GM18858 (cell line): ENCODE results near the gene RAB30.

Source experiments
- ATAC-seq: cut with Tn5 transposase; IDR thresholded peaks from one replicate; pipeline ENCODE4 v1.9.1; 2021; ENCODE audit not compliant: unreplicated experiment

The RAB30 gene, protein sequence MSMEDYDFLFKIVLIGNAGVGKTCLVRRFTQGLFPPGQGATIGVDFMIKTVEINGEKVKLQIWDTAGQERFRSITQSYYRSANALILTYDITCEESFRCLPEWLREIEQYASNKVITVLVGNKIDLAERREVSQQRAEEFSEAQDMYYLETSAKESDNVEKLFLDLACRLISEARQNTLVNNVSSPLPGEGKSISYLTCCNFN

DNA sequence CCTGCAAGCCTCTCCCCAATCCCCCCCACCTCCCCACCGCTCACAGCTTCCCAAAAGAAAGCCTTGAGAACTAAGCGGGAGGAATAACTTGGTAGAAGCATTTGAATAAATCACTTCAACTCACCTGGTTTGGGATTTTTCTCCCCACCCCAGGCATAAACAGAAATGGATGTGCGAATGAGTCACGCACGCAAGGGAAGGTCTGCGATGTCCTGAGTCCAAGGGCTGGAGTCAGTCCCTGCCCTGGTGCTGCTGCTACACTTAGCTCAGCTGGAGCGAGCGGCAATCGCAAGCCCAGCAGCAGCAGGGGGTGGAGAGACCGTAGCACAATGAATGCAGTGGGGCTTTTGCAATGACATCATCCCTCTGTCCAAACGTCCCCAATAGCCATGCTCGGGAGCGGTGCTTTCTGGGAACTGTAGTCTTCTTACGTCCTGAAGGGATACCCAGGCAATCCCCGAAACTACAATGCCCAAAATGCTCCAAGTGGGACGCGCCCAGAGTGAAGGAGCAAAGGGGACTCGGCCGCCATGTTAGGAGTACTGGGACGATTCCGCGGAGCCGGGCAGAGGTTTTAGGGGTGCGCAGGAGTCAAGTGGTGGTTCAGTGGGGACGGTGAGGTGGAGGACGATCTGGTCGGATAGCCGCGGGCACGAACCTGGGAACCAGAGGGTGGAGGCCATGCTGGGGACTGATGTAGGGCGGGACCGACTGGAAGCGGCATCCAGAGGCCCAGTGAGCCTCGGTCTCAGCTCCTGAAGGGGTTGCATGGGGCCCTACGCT lies at the start of gene RAB30:
Gene RAB30, minus strand, starts transcription at position 331 of the 783 bp plus-strand sequence. CDS start 74,581 bp downstream, outside the sequence.
- peak; percentile 96 for ATAC-seq

DNA sequence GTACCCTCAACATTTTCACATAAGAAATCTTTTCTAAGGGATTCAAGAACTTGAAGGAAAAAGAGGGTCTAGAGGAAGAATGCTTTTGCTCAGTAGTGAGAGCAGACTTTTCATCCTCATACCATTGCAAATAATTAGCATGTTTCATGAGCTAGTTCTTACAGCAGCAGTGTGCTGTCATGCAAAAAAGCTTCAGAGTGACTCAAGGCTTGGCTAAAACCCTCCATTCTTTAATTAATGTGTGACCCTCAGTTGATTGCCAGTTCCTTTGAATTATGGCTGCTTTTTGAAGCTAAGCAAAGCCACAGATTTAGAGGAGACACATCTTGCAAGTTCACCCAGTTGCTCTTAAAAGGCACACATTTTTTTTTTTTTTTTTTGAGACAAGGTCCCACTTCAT lies 48.6 kb upstream of the RAB30 start:
- no peak for ATAC-seq

DNA sequence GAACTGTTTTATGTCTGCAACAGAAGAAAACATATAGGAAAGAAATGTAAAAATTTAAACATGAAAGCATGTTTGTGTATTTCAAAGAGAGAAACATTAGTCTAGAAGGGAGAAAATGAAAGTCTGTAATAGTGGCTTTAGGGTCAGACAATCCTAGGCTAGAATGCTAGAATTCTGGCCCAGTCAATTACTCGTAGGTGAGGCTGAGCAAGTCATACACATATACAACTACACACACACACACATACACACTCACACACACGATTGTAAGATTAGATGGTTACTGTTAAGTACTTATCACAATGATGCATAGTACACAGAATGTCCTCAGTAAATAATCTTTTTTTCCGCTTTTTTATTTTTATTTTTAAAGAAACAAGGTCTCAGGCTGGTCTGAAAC lies 47.5 kb upstream of the RAB30 start:
- no peak for ATAC-seq

DNA sequence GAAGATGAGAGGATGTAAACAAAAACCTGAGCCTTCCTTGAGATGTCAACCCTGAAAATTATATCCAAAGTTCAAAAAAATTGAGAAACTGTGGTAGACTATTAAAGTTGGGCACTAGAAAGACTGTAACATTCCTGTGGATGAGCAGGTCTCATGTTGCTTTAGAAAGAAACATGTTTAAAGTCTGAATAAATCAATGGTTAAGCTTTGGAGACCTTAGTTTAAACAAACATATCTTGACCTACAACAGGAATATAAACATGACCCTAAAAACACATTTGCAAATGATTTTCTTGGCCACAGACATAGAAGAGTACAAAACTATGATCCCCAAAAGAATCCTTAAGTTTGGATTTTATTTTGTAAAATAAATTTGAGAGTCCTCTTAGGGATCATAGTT lies 47.1 kb upstream of the RAB30 start:
- ATAC-seq: no peak

DNA sequence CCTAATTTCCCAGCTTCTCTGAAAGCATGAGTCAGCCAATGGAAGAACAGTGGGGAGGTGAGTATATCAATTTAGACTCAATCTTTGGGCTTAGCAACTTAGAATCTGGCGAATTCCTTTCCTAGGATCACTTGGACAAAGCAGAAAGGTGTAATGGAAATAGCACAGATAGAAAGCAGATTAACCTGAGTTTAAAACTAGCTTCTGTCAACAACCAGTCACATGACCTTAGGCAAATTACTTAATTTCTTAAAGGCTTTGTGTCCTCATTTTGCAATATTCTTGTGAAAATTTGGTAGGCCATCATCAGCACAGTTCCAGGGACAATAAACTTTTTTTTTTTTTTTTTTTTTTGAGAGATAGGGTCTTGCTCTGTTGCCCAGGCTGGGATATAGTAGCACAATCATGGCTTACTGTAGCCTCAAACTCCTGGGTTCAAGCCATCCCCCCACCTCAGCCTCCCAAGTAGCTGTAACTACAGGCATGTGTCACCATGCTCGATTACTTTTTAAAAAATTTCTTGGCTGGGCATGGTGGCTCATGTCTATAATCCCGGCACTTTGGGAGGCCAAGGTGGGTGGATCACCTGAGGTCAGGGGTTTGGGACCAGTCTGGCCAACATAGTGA lies 44.4 kb upstream of the RAB30 start:
- ATAC-seq: no peak

DNA sequence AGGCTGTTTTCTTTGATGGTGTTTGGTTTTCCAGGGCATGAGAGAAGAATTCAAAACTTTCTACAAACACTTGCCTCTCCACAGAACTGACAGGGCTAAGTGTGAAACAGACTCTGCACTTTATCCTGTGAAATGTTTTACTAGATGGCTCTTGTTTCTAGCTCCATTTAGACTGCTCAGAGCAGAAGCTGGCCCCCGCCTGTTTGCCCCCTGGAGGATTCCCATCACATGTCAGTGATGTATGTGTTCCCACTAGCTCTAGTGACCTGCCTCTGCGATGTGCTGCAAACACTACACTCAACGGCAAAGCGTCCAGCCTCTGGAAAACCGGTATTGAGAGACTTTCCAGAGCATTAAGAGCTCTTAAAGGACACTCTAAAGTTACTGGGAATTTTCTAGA lies 43.9 kb upstream of the RAB30 start:
- ATAC-seq: no peak

DNA sequence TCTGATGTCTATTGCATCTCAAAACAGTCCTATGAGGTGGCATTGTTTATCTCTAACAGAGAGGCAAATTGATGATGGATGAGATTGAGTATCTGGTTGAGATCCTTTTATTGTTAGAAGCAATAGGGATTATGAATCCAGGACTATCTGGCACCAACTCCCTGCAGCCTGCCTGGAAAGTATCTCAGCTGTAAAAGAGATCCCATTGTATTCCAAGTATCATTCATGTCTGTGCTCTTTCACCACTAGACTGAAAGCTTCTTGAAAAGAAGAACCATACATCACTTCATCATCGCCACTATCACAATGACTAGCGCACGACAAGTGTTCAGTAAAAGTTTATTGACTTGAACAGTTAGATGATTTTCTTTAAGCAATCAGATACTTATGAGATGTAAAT lies 43.3 kb upstream of the RAB30 start:
- ATAC-seq: no peak

DNA sequence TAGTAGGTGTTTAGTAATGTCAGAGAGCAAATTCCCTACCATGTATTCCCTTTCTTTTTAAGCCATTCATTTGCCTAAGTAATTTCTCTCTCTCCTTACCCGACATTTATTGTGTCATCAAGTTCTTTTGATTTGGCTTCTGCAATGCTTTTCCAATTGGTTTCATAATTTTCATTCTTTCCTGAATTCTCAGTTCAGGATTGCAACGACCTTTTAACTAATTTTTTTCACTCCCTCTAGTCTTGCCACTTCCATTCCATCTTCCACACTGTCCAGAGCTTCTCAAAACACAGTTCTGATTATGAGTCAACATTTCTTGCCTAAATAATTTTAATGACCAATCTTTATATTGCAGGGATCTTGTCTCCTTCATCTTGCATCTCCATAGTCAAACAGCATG lies 41.2 kb upstream of the RAB30 start:
- no peak for ATAC-seq

DNA sequence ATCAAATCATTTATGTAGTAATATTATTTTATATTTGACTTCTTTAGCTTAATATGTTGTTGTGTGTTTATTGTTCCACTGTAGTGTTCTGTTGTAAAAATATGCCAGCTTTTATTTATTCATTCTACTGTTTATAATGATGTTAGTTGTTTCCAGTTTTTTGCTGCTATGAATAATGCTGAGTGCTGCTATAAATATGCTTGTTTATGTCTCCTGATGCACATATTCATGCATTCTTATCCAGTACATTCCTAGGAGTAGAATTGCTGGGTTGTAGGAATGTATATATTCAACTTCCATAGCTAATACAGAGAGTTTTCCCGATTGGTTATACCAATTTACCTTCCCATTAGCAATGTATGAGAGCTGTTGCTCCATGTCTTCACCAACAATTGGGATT lies 33.5 kb upstream of the RAB30 start:
- ATAC-seq: no peak

DNA sequence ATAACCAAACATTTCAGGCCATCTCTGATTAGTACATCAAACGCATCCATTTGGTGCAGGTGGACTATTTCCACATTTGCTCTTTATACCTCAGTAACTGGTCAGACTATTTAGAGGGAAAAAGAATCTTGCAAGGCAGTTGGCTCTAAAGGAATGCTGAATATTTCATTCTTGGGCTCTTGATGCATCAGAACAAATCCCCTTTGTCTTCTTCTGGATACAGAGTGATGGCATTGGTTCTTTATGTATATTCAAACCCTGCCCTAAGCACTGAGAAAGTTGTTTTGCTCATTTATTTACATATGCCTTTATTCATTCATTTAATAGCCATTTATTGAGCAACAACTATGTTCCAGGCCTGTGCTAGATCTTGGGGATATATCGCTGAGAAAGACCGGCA lies 31.1 kb upstream of the RAB30 start:
- ATAC-seq: no peak

DNA sequence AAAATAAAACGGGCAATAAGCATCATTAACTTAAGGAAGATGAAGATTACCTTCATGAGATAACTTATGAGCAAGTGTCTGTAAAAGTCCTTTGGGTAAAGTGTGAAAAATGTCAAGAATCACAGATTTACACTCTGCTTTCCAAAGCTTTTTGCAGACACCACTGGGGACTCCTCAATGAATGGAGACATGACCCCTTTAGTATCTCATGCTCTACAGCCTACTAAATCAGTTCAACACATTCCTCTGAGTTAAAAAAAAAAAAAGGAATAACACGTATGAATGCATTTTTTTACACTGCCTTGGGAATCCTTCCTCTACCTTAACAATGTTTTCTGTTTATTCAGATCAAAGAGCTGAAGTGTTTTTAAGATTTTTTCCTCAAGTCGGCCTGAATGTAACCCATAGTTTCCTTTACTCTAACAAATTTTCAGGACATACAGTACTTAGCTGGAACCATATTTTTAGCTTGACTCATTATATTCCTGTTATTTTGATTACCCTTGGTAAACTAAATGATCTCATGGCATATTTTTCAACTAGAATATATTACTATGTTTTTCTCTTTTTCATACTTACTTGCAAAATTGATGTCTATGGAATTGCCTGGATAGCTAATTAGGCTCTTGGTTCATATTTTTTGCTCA lies 25.9 kb upstream of the RAB30 start:
- ATAC-seq: no peak

DNA sequence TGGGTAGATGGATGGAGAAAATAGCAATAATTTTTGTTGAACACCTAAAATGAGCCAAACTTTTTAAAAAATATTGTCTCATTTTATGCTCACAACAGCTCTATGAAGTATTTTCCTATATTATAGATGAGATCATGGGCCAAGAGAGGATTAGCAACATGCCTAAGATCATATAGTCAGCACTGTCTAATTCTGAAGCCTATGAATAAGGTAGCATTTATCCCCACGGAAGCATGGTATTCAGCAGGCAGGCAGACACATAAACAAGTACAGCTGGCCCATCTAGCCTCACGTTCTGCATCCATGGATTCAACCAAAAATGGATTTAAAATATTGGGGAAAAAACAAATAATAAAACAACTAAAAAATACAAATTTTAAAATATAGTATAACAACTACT lies 21.9 kb upstream of the RAB30 start:
- no peak for ATAC-seq

DNA sequence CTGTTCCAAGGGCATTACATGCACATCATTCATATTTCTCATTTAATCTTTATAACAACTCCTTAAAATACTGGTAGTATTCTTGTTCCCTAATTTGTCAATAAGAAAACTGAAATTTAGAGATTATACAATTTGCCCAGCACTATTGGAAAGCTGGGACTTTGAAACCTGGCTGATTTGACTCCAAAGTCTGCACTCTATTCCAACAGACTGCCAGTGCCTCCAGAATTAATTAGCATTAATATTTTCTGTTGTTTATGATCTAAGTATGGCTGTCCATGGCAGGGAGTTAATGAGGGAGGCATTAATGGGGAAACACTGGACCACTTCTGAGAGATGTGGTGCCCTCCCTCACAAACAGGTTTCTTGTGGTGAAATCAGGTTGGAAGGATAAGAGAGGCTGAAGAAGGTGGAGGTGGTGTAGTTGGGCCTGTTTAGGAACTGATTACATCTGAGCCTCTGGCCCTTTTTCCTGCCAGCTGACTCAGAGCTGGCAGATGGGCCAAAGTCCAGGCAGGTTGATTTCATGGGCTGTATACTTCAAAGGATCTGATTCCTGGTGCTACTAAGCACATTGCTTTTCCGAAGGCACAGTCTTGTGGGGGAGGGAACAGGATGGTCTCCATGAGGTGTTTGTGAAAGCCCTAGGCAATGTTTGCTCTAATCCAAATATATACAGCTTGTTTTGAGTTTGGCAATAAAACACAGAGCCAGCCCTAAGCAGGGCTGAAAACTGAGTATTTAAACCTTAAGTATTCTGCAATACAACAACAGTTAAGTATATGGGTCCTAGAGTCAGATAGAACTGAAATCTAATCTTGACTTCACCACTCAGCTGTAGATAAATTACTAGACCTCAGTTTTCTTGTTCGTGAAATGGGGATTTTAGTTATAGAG lies 21.0 kb upstream of the RAB30 start:
- no peak for ATAC-seq

DNA sequence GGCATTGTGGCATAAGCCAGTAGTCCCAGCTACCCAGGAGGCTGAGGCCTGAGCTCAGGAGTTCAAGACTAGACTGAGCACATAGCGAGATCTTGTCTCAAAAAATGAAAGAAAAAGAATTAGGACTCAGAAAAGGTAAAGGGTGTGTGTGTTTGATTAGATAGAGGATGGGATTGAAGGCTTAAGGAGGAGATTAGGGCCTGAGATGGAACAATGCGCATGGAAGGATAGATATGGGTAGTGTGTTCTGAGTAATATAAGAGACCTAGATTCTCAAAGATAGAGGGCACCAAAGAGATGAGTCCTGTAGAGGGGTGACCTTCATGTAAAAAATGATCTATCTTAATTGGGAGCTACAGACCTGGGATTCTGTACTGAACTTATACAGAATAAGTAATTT lies 17.3 kb upstream of the RAB30 start:
- no peak for ATAC-seq

DNA sequence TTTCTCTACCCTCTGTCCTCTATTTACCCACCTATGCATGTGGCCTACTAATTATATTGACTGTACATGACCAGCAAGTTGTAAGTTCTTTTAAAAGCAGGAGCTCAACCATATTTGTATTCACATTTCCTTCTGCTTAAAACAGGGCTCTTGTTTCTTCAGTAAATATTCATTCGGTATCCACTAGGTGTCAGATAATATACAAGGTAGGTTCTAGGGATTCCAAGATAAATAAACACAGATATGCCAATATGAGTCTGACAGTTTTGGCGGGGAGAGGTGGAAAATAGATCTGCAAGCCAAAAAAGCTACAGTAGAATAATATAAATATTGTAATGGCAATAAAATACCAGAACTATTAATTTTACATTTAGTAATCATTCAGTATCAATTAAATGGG lies 15.3 kb upstream of the RAB30 start:
- no peak for ATAC-seq

DNA sequence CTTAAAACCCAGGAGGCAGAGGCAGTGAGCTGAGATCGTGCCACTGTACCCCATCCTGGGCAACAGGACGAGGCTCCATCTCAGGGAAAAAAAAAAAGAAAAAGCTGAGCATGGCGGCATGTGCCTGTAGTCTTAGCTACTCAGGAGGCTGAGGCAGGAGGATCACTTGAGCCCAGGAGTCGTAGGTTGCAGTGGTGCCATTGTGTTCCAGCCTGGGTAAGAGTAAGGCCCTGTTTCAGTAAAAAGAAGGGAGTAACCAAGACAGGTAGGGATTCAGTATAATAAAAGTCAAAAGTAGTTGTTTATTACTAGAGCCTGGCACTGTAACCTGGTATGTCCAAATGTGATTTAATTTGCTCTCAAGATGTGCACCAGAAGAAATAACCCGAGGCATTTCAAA lies 8.1 kb upstream of the RAB30 start:
- ATAC-seq: no peak

DNA sequence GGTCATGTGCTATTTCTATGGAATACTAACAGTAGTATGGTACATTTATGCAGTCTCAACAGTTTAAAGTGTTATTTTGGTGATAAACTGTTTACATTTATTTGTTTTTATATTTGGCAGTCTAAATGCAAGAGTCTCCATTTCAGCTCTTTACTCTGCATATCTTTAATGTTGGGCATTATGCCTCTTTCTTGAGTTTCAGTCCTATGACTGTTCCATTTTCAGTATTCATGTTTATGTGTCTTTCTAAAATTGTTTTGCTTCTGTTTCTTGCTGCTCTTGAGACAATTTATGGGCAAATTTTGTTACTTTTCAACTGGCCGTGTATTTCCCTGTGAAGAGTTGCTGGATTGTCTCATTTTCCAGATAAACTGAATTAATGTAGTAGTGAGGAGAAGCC lies 6.6 kb upstream of the RAB30 start:
- ATAC-seq: no peak

DNA sequence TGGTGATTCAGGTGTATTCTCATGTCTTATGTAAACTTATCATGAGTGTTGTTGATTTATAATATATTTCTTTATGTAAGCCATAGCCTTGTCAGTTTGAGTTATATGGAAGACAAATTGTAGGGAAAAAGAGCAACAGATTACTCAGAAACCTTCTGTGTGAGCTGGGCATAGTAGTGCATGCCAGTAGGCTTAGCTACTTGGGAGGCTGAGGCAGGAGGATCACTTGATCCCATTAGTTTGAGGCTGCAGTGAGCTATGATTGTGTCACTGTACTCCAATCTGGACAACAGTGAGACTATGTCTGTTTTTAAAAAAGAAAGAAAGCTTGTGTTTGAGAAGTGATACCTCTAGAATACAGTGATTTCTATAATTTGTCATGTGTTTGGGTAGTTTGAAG lies 2.2 kb upstream of the RAB30 start:
- no peak for ATAC-seq

DNA sequence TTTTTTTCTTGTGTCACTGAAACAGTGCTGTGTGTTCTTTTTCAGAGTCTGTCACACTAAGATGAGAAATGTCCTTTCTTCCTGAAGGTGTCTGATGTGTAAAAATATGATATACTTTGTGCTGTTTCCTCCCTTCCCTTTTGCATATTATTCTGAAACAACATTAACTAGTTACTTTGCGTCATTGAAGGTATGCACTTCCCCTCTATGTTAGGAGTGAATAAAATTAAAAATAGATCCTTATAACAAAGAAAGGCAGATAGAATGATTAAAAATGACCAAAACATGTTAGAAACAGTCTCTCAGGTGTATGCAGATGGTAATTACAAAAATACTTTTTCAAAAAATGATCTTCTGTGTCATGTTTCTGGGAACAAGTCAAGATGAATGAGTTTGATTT lies 1.6 kb upstream of the RAB30 start:
- no peak for ATAC-seq

DNA sequence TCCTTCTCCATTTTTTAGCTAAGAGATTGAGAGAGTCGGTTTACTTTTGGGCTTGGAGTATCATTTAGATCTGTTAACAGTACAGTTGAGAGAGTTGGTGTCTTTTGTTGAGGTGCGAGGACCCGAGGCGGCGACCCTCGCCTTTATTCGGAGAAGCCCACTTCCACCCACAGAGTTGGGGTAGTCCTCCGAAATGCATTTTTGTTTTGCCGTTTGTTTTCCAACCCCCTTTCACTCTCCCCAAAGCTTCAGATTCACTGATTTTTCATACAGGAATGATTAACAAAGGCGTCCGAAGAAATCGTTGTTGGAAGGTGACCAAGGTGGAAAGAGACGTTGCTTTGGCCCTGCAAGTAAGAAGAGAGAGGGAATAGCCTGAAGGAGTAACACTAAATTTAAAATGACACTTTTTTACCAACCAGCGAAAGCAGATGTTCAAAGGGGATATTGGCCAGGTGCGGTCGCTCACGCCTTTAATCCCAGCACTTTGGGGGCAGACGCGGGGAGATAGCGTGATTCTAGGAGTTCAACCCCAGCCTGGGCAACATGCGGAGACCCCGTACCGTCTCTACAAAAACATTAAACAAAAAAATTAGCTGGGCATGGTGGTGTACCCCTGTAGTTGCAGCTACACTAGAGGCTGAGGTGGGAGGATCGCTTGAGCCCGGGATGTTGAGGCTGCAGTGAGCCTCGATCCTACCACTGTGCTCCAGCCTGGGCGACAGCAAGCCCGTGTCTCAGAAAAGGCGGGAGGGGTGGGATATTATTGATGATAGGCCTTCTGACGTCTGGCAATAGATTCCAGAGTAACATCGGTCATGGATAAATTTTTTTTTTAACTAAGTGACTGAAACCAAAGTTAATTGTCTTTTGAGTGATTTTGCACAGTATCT lies 899 bp upstream of the RAB30 start:
- ATAC-seq: no peak
